Neural progenitor cell (in vitro differentiated cells): ENCODE results near the gene SYNM.

Experiments used
- EZH2 ChIP-seq: fragments of 200-600 bp; sonication (generic); IDR thresholded peaks from 2 replicates; pipeline ENCODE4 v1.6.1; 2017; ENCODE audit warnings: antibody characterized with exemption, mild to moderate bottlenecking, moderate library complexity
- TF ChIP-seq, protein P1 (sequence below): fragments of 200-600 bp; sonication (generic); IDR thresholded peaks from 2 replicates; pipeline ENCODE4 v1.5.1; 2017; ENCODE audit warnings: antibody characterized with exemption, mild to moderate bottlenecking

DNA sequence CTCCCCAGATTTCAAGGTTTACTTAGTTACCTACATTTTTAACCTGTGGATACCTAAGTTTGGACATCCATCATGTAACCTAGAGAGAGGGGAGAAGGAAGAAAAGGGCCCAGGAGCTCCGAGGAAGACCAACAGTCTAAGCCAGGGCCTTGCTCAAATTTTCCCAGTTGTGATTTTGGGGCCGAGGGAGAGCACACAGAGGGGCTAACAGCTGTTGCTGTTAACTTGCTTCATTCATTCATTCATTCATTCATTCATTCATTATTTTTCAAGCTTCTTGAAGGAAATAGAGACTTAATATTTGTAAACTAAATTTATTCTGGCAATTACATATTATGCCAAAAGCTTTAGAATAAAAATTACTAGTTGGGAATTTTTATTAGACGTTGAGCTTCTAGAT lies 22.9 kb downstream of the SYNM start:
- TF ChIP-seq, protein P1, sequence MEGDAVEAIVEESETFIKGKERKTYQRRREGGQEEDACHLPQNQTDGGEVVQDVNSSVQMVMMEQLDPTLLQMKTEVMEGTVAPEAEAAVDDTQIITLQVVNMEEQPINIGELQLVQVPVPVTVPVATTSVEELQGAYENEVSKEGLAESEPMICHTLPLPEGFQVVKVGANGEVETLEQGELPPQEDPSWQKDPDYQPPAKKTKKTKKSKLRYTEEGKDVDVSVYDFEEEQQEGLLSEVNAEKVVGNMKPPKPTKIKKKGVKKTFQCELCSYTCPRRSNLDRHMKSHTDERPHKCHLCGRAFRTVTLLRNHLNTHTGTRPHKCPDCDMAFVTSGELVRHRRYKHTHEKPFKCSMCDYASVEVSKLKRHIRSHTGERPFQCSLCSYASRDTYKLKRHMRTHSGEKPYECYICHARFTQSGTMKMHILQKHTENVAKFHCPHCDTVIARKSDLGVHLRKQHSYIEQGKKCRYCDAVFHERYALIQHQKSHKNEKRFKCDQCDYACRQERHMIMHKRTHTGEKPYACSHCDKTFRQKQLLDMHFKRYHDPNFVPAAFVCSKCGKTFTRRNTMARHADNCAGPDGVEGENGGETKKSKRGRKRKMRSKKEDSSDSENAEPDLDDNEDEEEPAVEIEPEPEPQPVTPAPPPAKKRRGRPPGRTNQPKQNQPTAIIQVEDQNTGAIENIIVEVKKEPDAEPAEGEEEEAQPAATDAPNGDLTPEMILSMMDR, result no peak
- no peak for TF ChIP-seq EZH2
